ENCODE results near the gene SAMMSON. TPM values are rescaled to one million over a fixed set of nuclear protein-coding genes. Genes with fewer than 3 reads are reported as not detected.

Gene SAMMSON
- polyA plus RNA-seq, 3 donors from 2014 or later = not detected

- Mint-ChIP-seq H3K9me3 (peaks cover 0 to 4% (median 0%) of the 10 kb centered on the region in 6 donors), H3K36me3 (no peaks in the 10 kb centered on the region), H3K27me3 (ENCODE audit: low read depth in 3 of 3) (peaks cover 2 to 3% (median 3%) of the 10 kb centered on the region in 3 donors)
Measured at GRCh38 chr3:70114431-70114830, 114.9 kb downstream of the SAMMSON start.

GRCh38 chr3:70119879-70120278, 120.3 kb downstream of the SAMMSON start:
- DNase-seq = no peak
- no peak overlapping the region for H3K4me3 Mint-ChIP-seq
- H3K27me3 Mint-ChIP-seq (ENCODE audit: low read depth in 3 of 3) = no peaks in the 10 kb centered on the region
- H3K36me3 Mint-ChIP-seq = no peaks in the 10 kb centered on the region
- H3K27ac Mint-ChIP-seq = no peak overlapping the region
- H3K4me1 Mint-ChIP-seq = no peaks in the 10 kb centered on the region
- peaks cover 0 to 6% (median 0%) of the 10 kb centered on the region in 6 donors for H3K9me3 Mint-ChIP-seq

More at GRCh38 chr3:70114431-70114830, 114.9 kb downstream of the SAMMSON start:
- Mint-ChIP-seq H3K27ac (no peak overlapping the region), H3K4me3 (no peak overlapping the region), H3K4me1 (no peaks in the 10 kb centered on the region)
- DNase-seq = no peak
